HFF-Myc (cell line): ENCODE data around the gene NT5DC3.

Experiments
- DNase-seq: peaks from one replicate; pipeline ENCODE4 v3.0.0-alpha.2; 2011; ENCODE audit warnings: low read depth; ENCODE audit errors: extremely low read depth
- H3K4me3 ChIP-seq: replicated peaks from 2 replicates; pipeline ENCODE4 v1.5.1; 2011; ENCODE audit warnings: low read depth, mild to moderate bottlenecking, control low read depth, low read length
- CTCF ChIP-seq: IDR thresholded peaks from 2 replicates; pipeline ENCODE4 v1.5.1; 2012; ENCODE audit warnings: mild to moderate bottlenecking, low read depth, low read length, control low read depth; ENCODE audit errors: missing control alignments

The NT5DC3 gene

GRCh38 chr12:103824845-103825244, 16.2 kb downstream of the NT5DC3 start:
- no peak for TF ChIP-seq CTCF
- no peak overlapping the region for H3K4me3 ChIP-seq
- no peak for DNase-seq

- no peak for TF ChIP-seq CTCF
- no peak for DNase-seq
- no peak overlapping the region for H3K4me3 ChIP-seq
Observed at GRCh38 chr12:103824290-103824689, 16.7 kb downstream of the NT5DC3 start.

- no peak for TF ChIP-seq CTCF
- DNase-seq = no peak
- H3K4me3 ChIP-seq = no peak overlapping the region
Observed at GRCh38 chr12:103823871-103824270, 17.2 kb downstream of the NT5DC3 start.

GRCh38 chr12:103821773-103822172, 19.3 kb downstream of the NT5DC3 start:
- no peak for TF ChIP-seq CTCF
- DNase-seq = no peak
- no peak overlapping the region for H3K4me3 ChIP-seq

GRCh38 chr12:103820881-103821489, 20.0 kb downstream of the NT5DC3 start:
- TF ChIP-seq CTCF = no peak
- no peak for DNase-seq
- H3K4me3 ChIP-seq = no peak overlapping the region

GRCh38 chr12:103820361-103820760, 20.7 kb downstream of the NT5DC3 start:
- H3K4me3 ChIP-seq = no peak overlapping the region
- DNase-seq = no peak
- no peak for TF ChIP-seq CTCF

GRCh38 chr12:103819892-103820291, 21.1 kb downstream of the NT5DC3 start:
- DNase-seq = no peak
- H3K4me3 ChIP-seq = no peak overlapping the region
- TF ChIP-seq CTCF = no peak
